GM23338 (cell line): ENCODE results near the gene AGAP1. TPM values are rescaled to one million over a fixed set of nuclear protein-coding genes. Genes with fewer than 3 reads are reported as not detected.

Experiments
- ATAC-seq: fragments of 200-7000 bp; cut with Tn5 transposase; 3 replicates; pipeline ENCODE4 v1.9.1; 2020
- DNase-seq: peaks from one replicate; pipeline ENCODE4 v3.0.0-alpha.2; 2015; ENCODE audit warnings: low spot score
- H2AFZ ChIP-seq: fragments of 200-600 bp; sonication (generic); 2 replicates; pipeline ENCODE4 v1.8.0; 2016; ENCODE audit warnings: antibody characterized with exemption, mild to moderate bottlenecking, moderate library complexity
- H3F3A ChIP-seq: fragments of 200-600 bp; sonication (generic); replicated peaks from 2 replicates; pipeline ENCODE4 v1.8.0; 2017; ENCODE audit warnings: antibody characterized with exemption, mixed run types, low read depth
- H3K27ac ChIP-seq: fragments of 200-600 bp; sonication (generic); 2 replicates; pipeline ENCODE4 v1.6.1; 2016; ENCODE audit warnings: low read depth
- H3K27me3 ChIP-seq: fragments of 200-600 bp; sonication (generic); 2 replicates; pipeline ENCODE4 v1.8.0; 2016; ENCODE audit warnings: mild to moderate bottlenecking, mixed run types, moderate library complexity; ENCODE audit not compliant: insufficient read depth
- H3K36me3 ChIP-seq: fragments of 200-600 bp; sonication (generic); 2 replicates; pipeline ENCODE4 v1.8.0; 2016; ENCODE audit warnings: mild to moderate bottlenecking; ENCODE audit not compliant: insufficient read depth
- H3K4me1 ChIP-seq: fragments of 200-600 bp; sonication (generic); 2 replicates; pipeline ENCODE4 v1.8.0; 2016; ENCODE audit warnings: mild to moderate bottlenecking, moderate library complexity; ENCODE audit not compliant: insufficient read depth
- H3K4me2 ChIP-seq: fragments of 200-600 bp; sonication (generic); 2 replicates; pipeline ENCODE4 v1.7.1; 2017; ENCODE audit warnings: mixed run types
- H3K4me3 ChIP-seq: fragments of 200-600 bp; sonication (generic); 2 replicates; pipeline ENCODE4 v1.6.1; 2016; ENCODE audit warnings: mixed run types
- H3K79me2 ChIP-seq: fragments of 200-600 bp; sonication (generic); replicated peaks from 2 replicates; pipeline ENCODE4 v1.8.0; 2017; ENCODE audit warnings: mild to moderate bottlenecking; ENCODE audit not compliant: insufficient read depth
- H3K9me2 ChIP-seq: fragments of 200-600 bp; sonication (generic); 2 replicates; pipeline ENCODE4 v1.8.0; 2017; ENCODE audit not compliant: insufficient read depth
- H4K20me1 ChIP-seq: fragments of 200-600 bp; sonication (generic); replicated peaks from 2 replicates; pipeline ENCODE4 v1.8.0; 2017; ENCODE audit warnings: mild to moderate bottlenecking; ENCODE audit not compliant: insufficient read depth
- H3K27ac Mint-ChIP-seq: 2 replicates; pipeline ENCODE4 v1.8.0; 2020; ENCODE audit warnings: inconsistent platforms, mild to moderate bottlenecking, moderate library complexity, mixed read lengths
- H3K27me3 Mint-ChIP-seq: 3 replicates; pipeline ENCODE4 v1.8.0; 2022; ENCODE audit warnings: low read depth, mild to moderate bottlenecking, moderate library complexity, mixed read lengths, inconsistent platforms; ENCODE audit not compliant: insufficient read depth, poor library complexity
- H3K36me3 Mint-ChIP-seq: 3 replicates; pipeline ENCODE4 v1.8.0; 2021; ENCODE audit warnings: low read depth, mild to moderate bottlenecking, inconsistent platforms, moderate library complexity, mixed read lengths
- H3K4me1 Mint-ChIP-seq: 3 replicates; pipeline ENCODE4 v1.8.0; 2020; ENCODE audit warnings: mild to moderate bottlenecking, inconsistent platforms, mixed read lengths
- H3K4me3 Mint-ChIP-seq: 3 replicates; pipeline ENCODE4 v1.8.0; 2021; ENCODE audit warnings: moderate library complexity, mild to moderate bottlenecking, inconsistent platforms, mixed read lengths
- H3K9me3 Mint-ChIP-seq: 3 replicates; pipeline ENCODE4 v1.8.0; 2020; ENCODE audit warnings: moderate library complexity, mild to moderate bottlenecking, inconsistent platforms, mixed read lengths
- CREB1 ChIP-seq: fragments of 250-450 bp; sonication (Bioruptor Pico); IDR thresholded peaks from 2 replicates; pipeline ENCODE4 v1.5.0; 2020; ENCODE audit warnings: low read depth, mild to moderate bottlenecking, moderate library complexity
- CTCF ChIP-seq, 2 experiments: fragments of 200-600 bp in 1 of 2; sonication (generic) in 1 of 2; conservative IDR thresholded peaks; 2 replicates each; pipeline versions ENCODE4 v1.5.1 to v1.6.1; 2016 to 2017; ENCODE audit warnings: antibody characterized with exemption in 2 of 2, low read depth in 2 of 2, mild to moderate bottlenecking in 2 of 2, moderate library complexity in 1 of 2
- ETS1 ChIP-seq: IDR thresholded peaks from 2 replicates; pipeline ENCODE4 v1.6.1; 2016; ENCODE audit warnings: antibody characterized with exemption
- EZH2 ChIP-seq: fragments of 200-600 bp; sonication (generic); IDR thresholded peaks from one replicate; pipeline ENCODE4 v1.8.0; 2017; ENCODE audit warnings: antibody characterized with exemption, mild to moderate bottlenecking, low read depth; ENCODE audit not compliant: unreplicated experiment
- EZH2phosphoT487 ChIP-seq: fragments of 200-600 bp; sonication (generic); IDR thresholded peaks from one replicate; pipeline ENCODE4 v1.8.1; 2018; ENCODE audit warnings: antibody characterized with exemption; ENCODE audit not compliant: unreplicated experiment
- JUNB ChIP-seq: IDR thresholded peaks from one replicate; pipeline ENCODE4 v1.6.1; 2016; ENCODE audit warnings: antibody characterized with exemption; ENCODE audit not compliant: unreplicated experiment
- NANOG ChIP-seq: IDR thresholded peaks from 2 replicates; pipeline ENCODE4 v1.6.1; 2016; ENCODE audit warnings: antibody characterized with exemption, borderline replicate concordance
- POLR2AphosphoS5 ChIP-seq: IDR thresholded peaks from 2 replicates; pipeline ENCODE4 v1.6.1; 2016; ENCODE audit warnings: antibody characterized with exemption, low read depth
- REST ChIP-seq: IDR thresholded peaks from one replicate; pipeline ENCODE4 v1.6.1; 2018; ENCODE audit warnings: antibody characterized with exemption; ENCODE audit not compliant: unreplicated experiment
- STAT1 ChIP-seq: IDR thresholded peaks from one replicate; pipeline ENCODE4 v1.6.1; 2016; ENCODE audit warnings: antibody characterized with exemption; ENCODE audit not compliant: unreplicated experiment
- ZNF114 ChIP-seq: fragments of 250-450 bp; sonication (Bioruptor Pico); IDR thresholded peaks from 2 replicates; pipeline ENCODE4 v1.5.0; 2020; ENCODE audit warnings: mild to moderate bottlenecking, moderate library complexity
- ZNF331 ChIP-seq: fragments of 250-450 bp; sonication (Bioruptor Pico); IDR thresholded peaks from 2 replicates; pipeline ENCODE4 v1.5.0; 2020; ENCODE audit warnings: low read depth, mild to moderate bottlenecking, moderate library complexity
- polyA plus RNA-seq: library from polyadenylated mRNA; unstranded; fragments of >200 nt; fragmentation: Nextera tagmentation; extraction: Ambion mirVana; gene quantifications from 2 replicates; pipeline ENCODE4 v1.2.1, GENCODE V29; 2016
- total RNA-seq: library from RNA; depleted of rRNA; stranded (reverse); fragments of >200 nt; shearing (Covaris generic); gene quantifications from 2 replicates; pipeline ENCODE4 v1.2.3, GENCODE V29; 2014
- TF ChIP-seq, protein P1 (sequence below): fragments of 250-450 bp; sonication (Bioruptor Pico); IDR thresholded peaks from 2 replicates; pipeline ENCODE4 v1.5.0; 2020; ENCODE audit warnings: mild to moderate bottlenecking, moderate library complexity

Gene AGAP1
- total and polyA plus RNA-seq, 2 experiments from 2014 or later: 13.3 to 27.9 TPM

DNA sequence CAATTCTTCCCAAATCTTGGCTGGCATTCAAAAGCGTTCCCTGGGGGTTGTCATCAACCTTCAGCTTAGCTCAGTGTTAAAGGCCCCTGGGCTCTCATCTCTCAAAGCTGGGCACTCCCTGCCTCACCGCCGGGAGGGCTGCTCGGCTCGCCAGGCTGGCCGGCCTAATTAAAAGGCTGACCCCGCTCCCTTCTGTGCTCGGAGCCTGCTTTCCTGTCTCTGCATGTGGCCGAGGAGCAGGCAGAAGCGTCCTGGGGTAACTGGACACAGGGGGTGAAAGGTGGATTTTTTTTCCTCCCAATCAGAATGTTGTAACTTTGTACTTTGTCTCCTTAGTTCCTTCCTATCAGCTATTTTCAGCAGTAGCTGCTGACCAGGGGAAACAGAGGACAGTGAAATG lies 443.2 kb downstream of the AGAP1 start:
- peaks cover 8% of the 10 kb centered on the region; the same call in 2 of the 3 replicates for H3K36me3 Mint-ChIP-seq
- H3K9me3 Mint-ChIP-seq: no peaks in the 10 kb centered on the region
- no peak overlapping the region for H3K4me2 ChIP-seq
- no peak overlapping the region for H3K4me3 Mint-ChIP-seq
- no peaks in the 10 kb centered on the region for H3F3A ChIP-seq
- H2AFZ ChIP-seq: no peak overlapping the region
- peaks cover 4% of the 10 kb centered on the region for H3K27me3 Mint-ChIP-seq
- peaks cover 4% of the 10 kb centered on the region; the same call in 1 of the 2 replicates for H3K4me1 ChIP-seq
- no peak overlapping the region for H3K27ac Mint-ChIP-seq
- H3K9me2 ChIP-seq: no peaks in the 10 kb centered on the region
- no peaks in the 10 kb centered on the region for H3K36me3 ChIP-seq
- peaks cover 16% of the 10 kb centered on the region for H3K4me1 Mint-ChIP-seq
- ATAC-seq: no peak
- no peak overlapping the region for H3K4me3 ChIP-seq
- no peaks in the 10 kb centered on the region for H3K27me3 ChIP-seq
- H3K79me2 ChIP-seq: no peaks in the 10 kb centered on the region
- TF ChIP-seq NANOG: no peak
- no peak for TF ChIP-seq ETS1
- TF ChIP-seq EZH2: no peak
- TF ChIP-seq ZNF331 (CRISPR knock-in tag): no peak
- TF ChIP-seq, protein P1, sequence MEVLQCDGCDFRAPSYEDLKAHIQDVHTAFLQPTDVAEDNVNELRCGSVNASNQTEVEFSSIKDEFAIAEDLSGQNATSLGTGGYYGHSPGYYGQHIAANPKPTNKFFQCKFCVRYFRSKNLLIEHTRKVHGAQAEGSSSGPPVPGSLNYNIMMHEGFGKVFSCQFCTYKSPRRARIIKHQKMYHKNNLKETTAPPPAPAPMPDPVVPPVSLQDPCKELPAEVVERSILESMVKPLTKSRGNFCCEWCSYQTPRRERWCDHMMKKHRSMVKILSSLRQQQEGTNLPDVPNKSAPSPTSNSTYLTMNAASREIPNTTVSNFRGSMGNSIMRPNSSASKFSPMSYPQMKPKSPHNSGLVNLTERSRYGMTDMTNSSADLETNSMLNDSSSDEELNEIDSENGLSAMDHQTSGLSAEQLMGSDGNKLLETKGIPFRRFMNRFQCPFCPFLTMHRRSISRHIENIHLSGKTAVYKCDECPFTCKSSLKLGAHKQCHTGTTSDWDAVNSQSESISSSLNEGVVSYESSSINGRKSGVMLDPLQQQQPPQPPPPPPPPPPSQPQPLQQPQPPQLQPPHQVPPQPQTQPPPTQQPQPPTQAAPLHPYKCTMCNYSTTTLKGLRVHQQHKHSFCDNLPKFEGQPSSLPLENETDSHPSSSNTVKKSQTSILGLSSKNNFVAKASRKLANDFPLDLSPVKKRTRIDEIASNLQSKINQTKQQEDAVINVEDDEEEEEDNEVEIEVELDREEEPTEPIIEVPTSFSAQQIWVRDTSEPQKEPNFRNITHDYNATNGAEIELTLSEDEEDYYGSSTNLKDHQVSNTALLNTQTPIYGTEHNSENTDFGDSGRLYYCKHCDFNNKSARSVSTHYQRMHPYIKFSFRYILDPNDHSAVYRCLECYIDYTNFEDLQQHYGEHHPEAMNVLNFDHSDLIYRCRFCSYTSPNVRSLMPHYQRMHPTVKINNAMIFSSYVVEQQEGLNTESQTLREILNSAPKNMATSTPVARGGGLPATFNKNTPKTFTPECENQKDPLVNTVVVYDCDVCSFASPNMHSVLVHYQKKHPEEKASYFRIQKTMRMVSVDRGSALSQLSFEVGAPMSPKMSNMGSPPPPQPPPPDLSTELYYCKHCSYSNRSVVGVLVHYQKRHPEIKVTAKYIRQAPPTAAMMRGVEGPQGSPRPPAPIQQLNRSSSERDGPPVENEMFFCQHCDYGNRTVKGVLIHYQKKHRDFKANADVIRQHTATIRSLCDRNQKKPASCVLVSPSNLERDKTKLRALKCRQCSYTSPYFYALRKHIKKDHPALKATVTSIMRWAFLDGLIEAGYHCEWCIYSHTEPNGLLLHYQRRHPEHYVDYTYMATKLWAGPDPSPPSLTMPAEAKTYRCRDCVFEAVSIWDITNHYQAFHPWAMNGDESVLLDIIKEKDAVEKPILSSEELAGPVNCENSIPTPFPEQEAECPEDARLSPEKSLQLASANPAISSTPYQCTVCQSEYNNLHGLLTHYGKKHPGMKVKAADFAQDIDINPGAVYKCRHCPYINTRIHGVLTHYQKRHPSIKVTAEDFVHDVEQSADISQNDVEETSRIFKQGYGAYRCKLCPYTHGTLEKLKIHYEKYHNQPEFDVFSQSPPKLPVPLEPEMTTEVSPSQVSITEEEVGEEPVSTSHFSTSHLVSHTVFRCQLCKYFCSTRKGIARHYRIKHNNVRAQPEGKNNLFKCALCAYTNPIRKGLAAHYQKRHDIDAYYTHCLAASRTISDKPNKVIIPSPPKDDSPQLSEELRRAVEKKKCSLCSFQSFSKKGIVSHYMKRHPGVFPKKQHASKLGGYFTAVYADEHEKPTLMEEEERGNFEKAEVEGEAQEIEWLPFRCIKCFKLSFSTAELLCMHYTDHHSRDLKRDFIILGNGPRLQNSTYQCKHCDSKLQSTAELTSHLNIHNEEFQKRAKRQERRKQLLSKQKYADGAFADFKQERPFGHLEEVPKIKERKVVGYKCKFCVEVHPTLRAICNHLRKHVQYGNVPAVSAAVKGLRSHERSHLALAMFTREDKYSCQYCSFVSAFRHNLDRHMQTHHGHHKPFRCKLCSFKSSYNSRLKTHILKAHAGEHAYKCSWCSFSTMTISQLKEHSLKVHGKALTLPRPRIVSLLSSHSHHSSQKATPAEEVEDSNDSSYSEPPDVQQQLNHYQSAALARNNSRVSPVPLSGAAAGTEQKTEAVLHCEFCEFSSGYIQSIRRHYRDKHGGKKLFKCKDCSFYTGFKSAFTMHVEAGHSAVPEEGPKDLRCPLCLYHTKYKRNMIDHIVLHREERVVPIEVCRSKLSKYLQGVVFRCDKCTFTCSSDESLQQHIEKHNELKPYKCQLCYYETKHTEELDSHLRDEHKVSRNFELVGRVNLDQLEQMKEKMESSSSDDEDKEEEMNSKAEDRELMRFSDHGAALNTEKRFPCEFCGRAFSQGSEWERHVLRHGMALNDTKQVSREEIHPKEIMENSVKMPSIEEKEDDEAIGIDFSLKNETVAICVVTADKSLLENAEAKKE (CRISPR knock-in tag): no peak
- TF ChIP-seq EZH2phosphoT487: no peak
- no peak for TF ChIP-seq STAT1
- no peak for TF ChIP-seq CTCF (conservative IDR thresholded peaks at IDR 0.05; ENCODE audit: low read depth in 2 of 2)
- TF ChIP-seq POLR2AphosphoS5: no peak
- no peak for TF ChIP-seq REST
- no peak for TF ChIP-seq JUNB
- TF ChIP-seq CREB1 (CRISPR knock-in tag): no peak
- no peak for TF ChIP-seq ZNF114 (CRISPR knock-in tag)
- no peak overlapping the region for H3K27ac ChIP-seq
- no peak for DNase-seq
- H4K20me1 ChIP-seq: no peaks in the 10 kb centered on the region; the same call in 1 of the 2 replicates
